ENCODE measurements around the gene PHC2. TPM values are rescaled to one million over a fixed set of nuclear protein-coding genes. Genes with fewer than 3 reads are reported as not detected.

The PHC2 gene
- total RNA-seq, 1 donor from 2014 or later, result 41.4 TPM

GRCh38 chr1:33390542-33390941, 40.4 kb downstream of the PHC2 start:
- intact Hi-C loops (cut with micrococcal nuclease), result no loop called here

- intact Hi-C loops (cut with micrococcal nuclease), result no loop called here
Measured at GRCh38 chr1:33388805-33389771, 41.8 kb downstream of the PHC2 start.

- intact Hi-C loops (cut with micrococcal nuclease), result no loop called here
Measured at GRCh38 chr1:33387625-33388024, 43.3 kb downstream of the PHC2 start.

- intact Hi-C loops (cut with micrococcal nuclease), result no loop called here
Measured at GRCh38 chr1:33385251-33385650, 45.6 kb downstream of the PHC2 start.

GRCh38 chr1:33384040-33384812, 46.7 kb downstream of the PHC2 start:
- intact Hi-C loops (cut with micrococcal nuclease), result no loop called here

GRCh38 chr1:33383489-33383888, 47.4 kb downstream of the PHC2 start:
- intact Hi-C loops (cut with micrococcal nuclease), result no loop called here

- intact Hi-C loops (cut with micrococcal nuclease), result no loop called here
Measured at GRCh38 chr1:33382661-33383415, 48.1 kb downstream of the PHC2 start.

GRCh38 chr1:33381977-33382376, 48.9 kb downstream of the PHC2 start:
- intact Hi-C loops (cut with micrococcal nuclease), result no loop called here

GRCh38 chr1:33380811-33381210, 50.1 kb downstream of the PHC2 start:
- intact Hi-C loops (cut with micrococcal nuclease), result no loop called here

- intact Hi-C loops (cut with micrococcal nuclease), result no loop called here
Measured at GRCh38 chr1:33379631-33380354, 51.1 kb downstream of the PHC2 start.

GRCh38 chr1:33378976-33379375, 51.9 kb downstream of the PHC2 start:
- intact Hi-C loops (cut with micrococcal nuclease), result no loop called here

GRCh38 chr1:33378524-33378923, 52.4 kb downstream of the PHC2 start:
- intact Hi-C loops (cut with micrococcal nuclease), result no loop called here

- intact Hi-C loops (cut with micrococcal nuclease), result no loop called here
Measured at GRCh38 chr1:33377756-33378155, 53.1 kb downstream of the PHC2 start.

GRCh38 chr1:33377013-33377412, 53.9 kb downstream of the PHC2 start:
- intact Hi-C loops (cut with micrococcal nuclease), result no loop called here

GRCh38 chr1:33375316-33375715, 55.6 kb downstream of the PHC2 start:
- intact Hi-C loops (cut with micrococcal nuclease), result no loop called here

GRCh38 chr1:33374336-33375105, 56.4 kb downstream of the PHC2 start:
- intact Hi-C loops (cut with micrococcal nuclease), result no loop called here

- intact Hi-C loops (cut with micrococcal nuclease), result no loop called here
Measured at GRCh38 chr1:33373606-33374005, 57.3 kb downstream of the PHC2 start.

GRCh38 chr1:33372677-33373076, 58.2 kb downstream of the PHC2 start:
- intact Hi-C loops (cut with micrococcal nuclease), result no loop called here

GRCh38 chr1:33372162-33372561, 58.7 kb downstream of the PHC2 start:
- intact Hi-C loops (cut with micrococcal nuclease), result no loop called here

GRCh38 chr1:33371334-33371733, 59.6 kb downstream of the PHC2 start:
- intact Hi-C loops (cut with micrococcal nuclease), result no loop called here

Data from T-helper 1 cell treated with Interleukin-12 subunit alpha and Interleukin-12 subunit beta and Interleukin-4 antibody, amounts not matched to agents 30 ng/mL and 1 ng/mL, for 36 hours (primary cell).